ACC112 (cell line): ENCODE measurements around the gene MTA1.

Source experiments
- H2AFZ ChIP-seq: fragments of 200-600 bp; sonication (generic); one replicate; pipeline ENCODE4 v1.6.0; 2017; ENCODE audit warnings: antibody characterized with exemption, low read length; ENCODE audit not compliant: unreplicated experiment
- H3K27ac ChIP-seq: fragments of 200-600 bp; sonication (generic); 2 replicates; pipeline ENCODE4 v1.5.1; 2014; ENCODE audit warnings: low read depth, mild to moderate bottlenecking, antibody characterized with exemption, low read length, moderate library complexity
- H3K27me3 ChIP-seq: fragments of 200-600 bp; sonication (generic); 2 replicates; pipeline ENCODE4 v1.6.1; 2014; ENCODE audit warnings: mild to moderate bottlenecking, antibody characterized with exemption, low read length, moderate library complexity, mixed read lengths; ENCODE audit not compliant: insufficient read depth
- H3K36me3 ChIP-seq: fragments of 200-600 bp; sonication (generic); 2 replicates; pipeline ENCODE4 v1.6.1; 2016; ENCODE audit warnings: mild to moderate bottlenecking, antibody characterized with exemption, low read length, moderate library complexity, mixed read lengths; ENCODE audit not compliant: insufficient read depth
- H3K4me1 ChIP-seq: fragments of 200-600 bp; sonication (generic); one replicate; pipeline ENCODE4 v1.6.1; 2016; ENCODE audit warnings: low read length, mixed read lengths; ENCODE audit not compliant: insufficient read depth, unreplicated experiment, control insufficient read depth
- H3K4me3 ChIP-seq: fragments of 200-600 bp; sonication (generic); 2 replicates; pipeline ENCODE4 v1.5.1; 2014; ENCODE audit warnings: mild to moderate bottlenecking, low read depth, low read length
- H3K79me2 ChIP-seq: fragments of 200-600 bp; sonication (generic); one replicate; pipeline ENCODE4 v1.6.0; 2016; ENCODE audit warnings: low read length; ENCODE audit not compliant: control insufficient read depth, unreplicated experiment, insufficient read depth

MTA1 gene

GRCh38 chr14:105497671-105498429, 78.2 kb downstream of the MTA1 start:
- Histone ChIP-seq H3K4me3 (no peak overlapping the region), H3K79me2 (peaks cover 1% of the 10 kb centered on the region), H2AFZ (no peak overlapping the region), H3K27ac (no peak overlapping the region), H3K27me3 (no peaks in the 10 kb centered on the region), H3K4me1 (no peaks in the 10 kb centered on the region), H3K36me3 (no peaks in the 10 kb centered on the region)

GRCh38 chr14:105498430-105499255, 79.0 kb downstream of the MTA1 start:
- no peak overlapping the region for H2AFZ ChIP-seq
- H3K27ac ChIP-seq, result no peak overlapping the region
- no peaks in the 10 kb centered on the region for H3K79me2 ChIP-seq
- H3K4me1 ChIP-seq, result no peaks in the 10 kb centered on the region
- H3K27me3 ChIP-seq, result no peaks in the 10 kb centered on the region
- H3K4me3 ChIP-seq, result no peak overlapping the region
- H3K36me3 ChIP-seq, result no peaks in the 10 kb centered on the region

GRCh38 chr14:105499256-105500035, 79.8 kb downstream of the MTA1 start:
- H3K4me3 ChIP-seq, result no peak overlapping the region
- H2AFZ ChIP-seq, result no peak overlapping the region
- no peaks in the 10 kb centered on the region for H3K4me1 ChIP-seq
- no peaks in the 10 kb centered on the region for H3K27me3 ChIP-seq
- no peaks in the 10 kb centered on the region for H3K79me2 ChIP-seq
- H3K27ac ChIP-seq, result no peak overlapping the region
- no peaks in the 10 kb centered on the region for H3K36me3 ChIP-seq

DNA sequence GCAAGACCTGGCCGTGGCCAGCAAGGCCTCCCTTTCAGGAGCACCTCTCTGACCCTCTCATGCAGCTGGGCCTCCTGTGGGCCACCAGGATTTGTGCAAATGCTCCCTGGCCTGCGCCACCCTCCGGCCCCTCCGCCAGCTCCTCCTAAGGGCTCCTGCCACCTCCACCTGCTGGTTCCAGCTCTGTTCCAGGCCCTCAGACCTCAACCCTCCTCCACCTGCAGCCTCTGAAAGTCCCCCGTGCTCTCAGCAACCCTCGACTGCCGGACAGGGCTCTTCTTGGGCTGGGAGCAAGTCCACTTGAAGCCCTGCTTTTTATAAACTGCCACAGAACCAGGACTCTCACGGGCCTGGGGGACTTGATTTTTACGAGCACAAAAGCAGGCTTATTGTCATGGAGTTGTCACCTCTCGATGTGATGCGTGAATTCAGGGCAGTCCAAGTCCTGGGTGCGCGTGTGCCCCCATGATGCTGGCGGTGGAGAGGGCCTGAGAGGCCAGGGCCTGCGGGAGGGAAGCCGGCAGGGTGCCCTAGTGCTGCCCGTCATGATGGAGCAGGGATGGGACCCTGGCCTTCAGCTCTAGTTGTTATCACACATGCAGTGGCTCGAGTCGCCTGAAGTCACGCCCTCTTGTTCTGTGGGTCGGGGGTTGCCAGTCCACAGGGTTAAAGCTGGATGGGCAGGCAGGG, 80.6 kb downstream of the MTA1 start:
- H3K4me3 ChIP-seq, result no peak overlapping the region
- no peaks in the 10 kb centered on the region for H3K79me2 ChIP-seq
- H2AFZ ChIP-seq, result no peak overlapping the region
- H3K4me1 ChIP-seq, result no peaks in the 10 kb centered on the region
- H3K27ac ChIP-seq, result no peak overlapping the region
- H3K36me3 ChIP-seq, result no peaks in the 10 kb centered on the region
- no peaks in the 10 kb centered on the region for H3K27me3 ChIP-seq

- Histone ChIP-seq H3K4me3 (no peak overlapping the region), H3K27me3 (no peaks in the 10 kb centered on the region), H2AFZ (no peak overlapping the region), H3K79me2 (no peaks in the 10 kb centered on the region), H3K36me3 (no peaks in the 10 kb centered on the region), H3K27ac (no peak overlapping the region), H3K4me1 (no peaks in the 10 kb centered on the region)
Measured at GRCh38 chr14:105500726-105501101, 81.1 kb downstream of the MTA1 start.

GRCh38 chr14:105501504-105502291, 82.1 kb downstream of the MTA1 start:
- Histone ChIP-seq H3K36me3 (no peaks in the 10 kb centered on the region), H3K4me3 (no peak overlapping the region), H2AFZ (no peak overlapping the region), H3K27ac (no peak overlapping the region), H3K4me1 (no peaks in the 10 kb centered on the region), H3K27me3 (no peaks in the 10 kb centered on the region), H3K79me2 (no peaks in the 10 kb centered on the region)

DNA sequence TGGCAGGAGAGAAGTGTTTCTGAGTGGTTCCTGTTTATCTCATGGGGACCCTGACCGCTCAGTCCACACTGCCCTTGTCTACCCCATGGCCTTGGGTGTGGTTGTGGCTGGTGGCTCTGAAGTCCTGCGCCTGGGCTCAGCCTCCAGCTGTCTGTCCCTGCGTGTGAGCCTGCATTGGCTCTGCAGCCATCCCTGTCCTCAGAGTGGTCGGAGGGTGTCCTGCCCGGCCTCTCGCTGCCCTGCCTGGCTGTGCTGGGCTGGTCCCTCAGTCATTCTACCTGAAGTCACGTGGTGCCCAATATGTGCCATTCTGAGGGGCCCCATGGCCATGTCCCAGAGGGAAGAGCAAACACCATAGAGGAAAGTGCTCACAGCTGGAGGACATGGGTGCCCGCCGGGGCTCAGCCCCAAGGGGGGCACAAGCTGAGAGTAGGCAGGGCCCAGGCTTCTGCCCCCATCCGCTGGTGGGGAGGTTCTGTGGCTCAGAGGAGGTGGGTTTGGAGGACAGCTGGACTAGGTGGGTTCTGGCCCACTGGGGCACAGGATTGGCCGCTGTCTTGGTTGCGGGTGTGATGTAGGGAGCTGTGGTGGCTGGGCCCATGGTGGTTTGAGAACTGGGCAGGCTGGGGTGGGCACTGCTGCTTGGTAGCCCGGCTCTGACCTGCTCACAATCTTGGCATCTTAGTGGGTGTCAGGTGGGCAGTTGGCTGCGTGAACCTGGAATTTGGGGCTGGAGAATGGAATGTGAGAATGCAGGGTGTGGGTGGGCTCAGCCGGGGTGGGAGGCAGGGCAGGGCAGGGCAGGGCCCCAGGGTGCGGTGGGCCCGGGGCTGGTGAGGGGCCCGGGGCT, 83.0 kb downstream of the MTA1 start:
- Histone ChIP-seq H3K4me1 (no peaks in the 10 kb centered on the region), H3K4me3 (no peak overlapping the region)

GRCh38 chr14:105503296-105503640, 83.6 kb downstream of the MTA1 start:
- Histone ChIP-seq H2AFZ (no peak overlapping the region), H3K27me3 (peaks cover 9% of the 10 kb centered on the region; the same call in 1 of the 2 replicates), H3K27ac (no peak overlapping the region), H3K4me1 (no peaks in the 10 kb centered on the region), H3K79me2 (no peaks in the 10 kb centered on the region), H3K36me3 (no peaks in the 10 kb centered on the region), H3K4me3 (no peak overlapping the region)

More for the DNA sequence above, 83.0 kb downstream of the MTA1 start:
- Histone ChIP-seq H2AFZ (no peak overlapping the region), H3K27ac (no peak overlapping the region), H3K36me3 (no peaks in the 10 kb centered on the region), H3K79me2 (no peaks in the 10 kb centered on the region), H3K27me3 (peaks cover 3% of the 10 kb centered on the region; the same call in 1 of the 2 replicates)

DNA sequence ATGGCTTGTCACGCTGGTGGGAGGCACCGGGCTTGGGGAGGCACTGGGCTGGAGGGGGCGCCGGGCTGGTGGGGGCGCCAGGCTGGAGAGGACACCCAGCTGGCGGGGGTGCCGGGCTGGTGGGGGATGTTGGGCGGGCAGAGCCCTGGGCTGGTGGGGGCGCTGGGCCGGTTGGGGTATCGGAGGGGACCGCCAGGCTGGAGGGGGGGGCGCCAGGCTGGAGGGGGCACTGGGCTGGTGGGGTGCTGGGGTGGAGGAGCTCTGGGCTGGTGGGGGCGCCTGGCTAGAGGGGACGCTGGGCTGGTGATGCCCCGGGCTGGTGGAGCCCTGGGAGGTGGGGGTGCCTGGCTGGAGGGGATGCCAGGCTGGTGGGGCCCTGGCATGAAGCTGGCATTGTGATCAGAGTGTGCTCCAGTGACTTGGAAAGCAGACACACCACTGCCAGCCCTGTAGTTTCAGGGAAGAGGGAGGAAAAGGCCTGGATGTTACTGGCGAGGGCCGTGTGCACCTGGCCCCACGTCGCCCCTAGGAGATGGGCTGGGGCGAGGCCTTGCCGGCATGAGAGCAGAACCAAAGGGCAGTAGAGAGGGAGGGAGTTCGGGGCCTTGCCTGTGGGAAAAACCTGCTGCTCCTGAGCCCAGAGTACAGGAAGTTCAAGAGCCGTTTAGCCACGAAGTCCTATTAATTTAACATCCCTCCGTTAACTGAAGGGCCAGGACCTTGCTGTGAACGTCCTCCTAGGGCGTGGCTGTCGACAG, 84.5 kb downstream of the MTA1 start:
- Histone ChIP-seq H3K27ac (no peak overlapping the region), H2AFZ (no peak overlapping the region), H3K79me2 (no peaks in the 10 kb centered on the region), H3K4me3 (no peak overlapping the region), H3K4me1 (no peaks in the 10 kb centered on the region), H3K27me3 (peaks cover 16% of the 10 kb centered on the region; the same call in 1 of the 2 replicates), H3K36me3 (no peaks in the 10 kb centered on the region)
